Measurements from ENCODE around the gene RNF213. TPM values are rescaled to one million over a fixed set of nuclear protein-coding genes. Genes with fewer than 3 reads are reported as not detected.

The RNF213 gene
- total RNA-seq, 1 experiment from 2014 or later = 71.4 TPM

DNA sequence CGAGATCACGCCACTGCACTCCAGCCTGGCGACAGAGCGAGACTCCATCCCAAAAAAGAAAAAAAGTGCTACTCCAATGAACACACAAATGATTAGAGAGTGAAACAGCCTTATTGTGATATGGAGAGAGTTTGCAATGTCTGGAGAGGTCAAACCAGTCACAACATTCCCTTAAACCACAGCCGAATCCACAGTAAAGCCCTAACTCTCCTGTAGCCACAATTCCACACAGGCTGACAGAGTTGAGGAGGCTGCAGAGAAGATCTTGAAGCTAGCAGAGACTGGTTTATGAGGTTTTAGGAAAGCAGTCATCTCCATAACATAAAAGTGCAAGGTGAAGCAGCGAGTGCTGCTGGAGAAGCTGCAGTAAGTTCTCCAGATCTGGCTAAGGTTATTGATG lies 6.7 kb downstream of the RNF213 start:
- TF ChIP-seq EZH2phosphoT487 (IDR thresholded peaks at IDR 0.05; ENCODE audit: borderline replicate concordance, low read length) (no peak), EZH2 (IDR thresholded peaks at IDR 0.05; ENCODE audit: low read length, unreplicated experiment) (no peak)
- TF ChIP-seq, protein P1, sequence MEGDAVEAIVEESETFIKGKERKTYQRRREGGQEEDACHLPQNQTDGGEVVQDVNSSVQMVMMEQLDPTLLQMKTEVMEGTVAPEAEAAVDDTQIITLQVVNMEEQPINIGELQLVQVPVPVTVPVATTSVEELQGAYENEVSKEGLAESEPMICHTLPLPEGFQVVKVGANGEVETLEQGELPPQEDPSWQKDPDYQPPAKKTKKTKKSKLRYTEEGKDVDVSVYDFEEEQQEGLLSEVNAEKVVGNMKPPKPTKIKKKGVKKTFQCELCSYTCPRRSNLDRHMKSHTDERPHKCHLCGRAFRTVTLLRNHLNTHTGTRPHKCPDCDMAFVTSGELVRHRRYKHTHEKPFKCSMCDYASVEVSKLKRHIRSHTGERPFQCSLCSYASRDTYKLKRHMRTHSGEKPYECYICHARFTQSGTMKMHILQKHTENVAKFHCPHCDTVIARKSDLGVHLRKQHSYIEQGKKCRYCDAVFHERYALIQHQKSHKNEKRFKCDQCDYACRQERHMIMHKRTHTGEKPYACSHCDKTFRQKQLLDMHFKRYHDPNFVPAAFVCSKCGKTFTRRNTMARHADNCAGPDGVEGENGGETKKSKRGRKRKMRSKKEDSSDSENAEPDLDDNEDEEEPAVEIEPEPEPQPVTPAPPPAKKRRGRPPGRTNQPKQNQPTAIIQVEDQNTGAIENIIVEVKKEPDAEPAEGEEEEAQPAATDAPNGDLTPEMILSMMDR (conservative IDR thresholded peaks at IDR 0.05; ENCODE audit: low read depth, low read length) = no peak
- H3K4me2 ChIP-seq (ENCODE audit: low read length) = no peak overlapping the region
- POLR2A ChIA-PET (ENCODE audit: unreplicated experiment) = no interaction called here
- H3K27ac ChIP-seq (ENCODE audit: low read length) = no peak overlapping the region
- no peaks in the 10 kb centered on the region for H3K27me3 ChIP-seq (ENCODE audit: low read length)
- DNase-seq (no peak), ATAC-seq (no peak)
- H3F3A ChIP-seq (ENCODE audit: low read length, unreplicated experiment) = no peaks in the 10 kb centered on the region
- H3K4me3 ChIP-seq (ENCODE audit: low read length) = no peak overlapping the region
- no peak overlapping the region for H2AFZ ChIP-seq (ENCODE audit: low read length)
- no TSS peak for BruUV-seq (replicated peaks)
- H3K9me2 ChIP-seq (replicated peaks; ENCODE audit: low read length) = no peaks in the 10 kb centered on the region
- H3K9me3 ChIP-seq (ENCODE audit: low read length) = no peaks in the 10 kb centered on the region
- peaks cover 5% of the 10 kb centered on the region; the same call in 1 of the 2 replicates for H3K4me1 ChIP-seq (ENCODE audit: insufficient read depth, low read length)
- H3K9ac ChIP-seq (ENCODE audit: low read length) = no peak overlapping the region
- intact Hi-C loops (cut with micrococcal nuclease) = no loop called here
- H4K20me1 ChIP-seq (ENCODE audit: low read length) = no peaks in the 10 kb centered on the region
- H3K79me2 ChIP-seq (ENCODE audit: low read length) = peaks cover 12% of the 10 kb centered on the region
- CTCF ChIA-PET = no interaction called here
- H3K36me3 ChIP-seq (ENCODE audit: low read depth, low read length) = peaks cover 22% of the 10 kb centered on the region

DNA sequence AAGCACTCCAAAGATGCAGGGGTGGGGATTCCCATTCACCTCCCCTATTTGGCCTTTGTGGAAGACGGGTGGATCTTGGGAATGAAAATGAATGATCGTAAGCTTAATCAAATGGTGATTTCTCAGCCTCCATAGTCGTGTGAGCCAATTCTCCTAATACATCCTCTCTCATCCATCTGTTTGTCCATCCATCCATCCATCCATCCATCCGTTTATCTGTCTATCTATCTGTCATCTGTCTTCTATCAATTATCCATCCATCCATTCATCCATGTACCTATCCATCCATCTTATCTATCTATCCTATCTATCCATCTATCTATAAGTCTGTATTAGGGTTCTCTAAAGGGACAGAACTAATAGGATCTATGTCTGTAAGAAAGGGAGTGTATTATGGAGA lies 7.8 kb downstream of the RNF213 start:
- H4K20me1 ChIP-seq (ENCODE audit: low read length) = no peaks in the 10 kb centered on the region
- H3K27me3 ChIP-seq (ENCODE audit: low read length) = no peaks in the 10 kb centered on the region
- H3K4me2 ChIP-seq (ENCODE audit: low read length) = no peak overlapping the region
- POLR2A ChIA-PET (ENCODE audit: unreplicated experiment) = no interaction called here
- no peaks in the 10 kb centered on the region for H3K4me1 ChIP-seq (ENCODE audit: insufficient read depth, low read length)
- H3K4me3 ChIP-seq (ENCODE audit: low read length) = no peak overlapping the region
- no TSS peak for BruUV-seq (replicated peaks)
- no peak overlapping the region for H3K9ac ChIP-seq (ENCODE audit: low read length)
- CTCF ChIA-PET = no interaction called here
- intact Hi-C loops (cut with micrococcal nuclease) = no loop called here
- H3K36me3 ChIP-seq (ENCODE audit: low read depth, low read length) = peaks cover 22% of the 10 kb centered on the region
- H3F3A ChIP-seq (ENCODE audit: low read length, unreplicated experiment) = no peaks in the 10 kb centered on the region
- TF ChIP-seq EZH2 (IDR thresholded peaks at IDR 0.05; ENCODE audit: low read length, unreplicated experiment) (no peak), EZH2phosphoT487 (IDR thresholded peaks at IDR 0.05; ENCODE audit: borderline replicate concordance, low read length) (no peak)
- TF ChIP-seq, protein P1 (conservative IDR thresholded peaks at IDR 0.05; ENCODE audit: low read depth, low read length) = no peak
- 0 out of 2 replicates have a peak, but pooled peaks cover 5% of the 10 kb centered on the region for H3K79me2 ChIP-seq (ENCODE audit: low read length)
- H3K9me2 ChIP-seq (replicated peaks; ENCODE audit: low read length) = no peaks in the 10 kb centered on the region
- DNase-seq = no peak
- H3K9me3 ChIP-seq (ENCODE audit: low read length) = no peaks in the 10 kb centered on the region
- H2AFZ ChIP-seq (ENCODE audit: low read length) = no peak overlapping the region
- no peak overlapping the region for H3K27ac ChIP-seq (ENCODE audit: low read length)
- no peak for ATAC-seq

DNA sequence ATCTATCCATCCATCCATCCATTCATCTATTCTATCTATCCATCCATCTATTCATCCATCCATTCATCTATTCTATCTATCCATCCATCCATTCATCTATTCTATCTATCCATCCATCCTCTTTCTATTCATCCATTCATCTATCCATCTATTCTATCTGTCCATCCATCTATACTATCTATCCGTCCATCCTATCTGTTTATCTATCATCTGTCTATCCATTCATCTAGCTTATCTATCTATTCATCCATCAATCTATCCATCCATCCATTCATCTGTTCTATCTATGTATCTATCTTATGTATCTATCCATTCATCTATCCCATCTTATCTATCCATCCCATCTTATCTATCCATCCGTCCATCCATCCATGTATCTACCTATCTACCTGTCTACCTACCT lies 8.8 kb downstream of the RNF213 start:
- no peak for TF ChIP-seq EZH2 (IDR thresholded peaks at IDR 0.05; ENCODE audit: low read length, unreplicated experiment)
- TF ChIP-seq, protein P1 (conservative IDR thresholded peaks at IDR 0.05; ENCODE audit: low read depth, low read length) = no peak
- TF ChIP-seq EZH2phosphoT487 (IDR thresholded peaks at IDR 0.05; ENCODE audit: borderline replicate concordance, low read length) = no peak
- Histone ChIP-seq H3K79me2 (ENCODE audit: low read length) (no peaks in the 10 kb centered on the region), H3K27ac (ENCODE audit: low read length) (no peak overlapping the region), H3K9me2 (replicated peaks; ENCODE audit: low read length) (no peaks in the 10 kb centered on the region), H2AFZ (ENCODE audit: low read length) (no peak overlapping the region), H3K4me1 (ENCODE audit: insufficient read depth, low read length) (no peaks in the 10 kb centered on the region), H3K4me2 (ENCODE audit: low read length) (no peak overlapping the region), H3F3A (ENCODE audit: low read length, unreplicated experiment) (no peaks in the 10 kb centered on the region), H3K9ac (ENCODE audit: low read length) (no peak overlapping the region), H3K36me3 (ENCODE audit: low read depth, low read length) (peaks cover 22% of the 10 kb centered on the region), H3K9me3 (ENCODE audit: low read length) (no peaks in the 10 kb centered on the region), H4K20me1 (ENCODE audit: low read length) (no peaks in the 10 kb centered on the region), H3K27me3 (ENCODE audit: low read length) (no peaks in the 10 kb centered on the region), H3K4me3 (ENCODE audit: low read length) (no peak overlapping the region)
- intact Hi-C loops (cut with micrococcal nuclease) = no loop called here
- ChIA-PET CTCF (no interaction called here), POLR2A (ENCODE audit: unreplicated experiment) (no interaction called here)
- BruUV-seq (replicated peaks) = no TSS peak
- ATAC-seq (no peak), DNase-seq (no peak)
